GM21381 (cell line): ENCODE results near the gene NACC1.

Experiments used
- ATAC-seq: cut with Tn5 transposase; IDR thresholded peaks from one replicate; pipeline ENCODE4 v1.9.1; 2021; ENCODE audit warnings: mild to moderate bottlenecking, moderate library complexity; ENCODE audit not compliant: unreplicated experiment

NACC1 gene

GRCh38 chr19:13099073-13099999 is 18.7 kb upstream of the NACC1 start:
- ATAC-seq: no peak

GRCh38 chr19:13100031-13100588 is 18.0 kb upstream of the NACC1 start:
- peak; percentile 29 for ATAC-seq

- no peak for ATAC-seq
These were observed 17.0 kb upstream of the NACC1 start for GRCh38 chr19:13100841-13101589.

- ATAC-seq: no peak
These were observed 16.3 kb upstream of the NACC1 start for GRCh38 chr19:13101590-13102415.

GRCh38 chr19:13102416-13102665 is 15.7 kb upstream of the NACC1 start:
- ATAC-seq: no peak

GRCh38 chr19:13102666-13103580 is 15.1 kb upstream of the NACC1 start, which contains the start of gene LYL1:
Gene LYL1, minus strand, starts transcription at chr19:13102858. Its CDS starts 1,687 bp downstream, at chr19:13101171.
- ATAC-seq: no peak

GRCh38 chr19:13103581-13104359 is 14.3 kb upstream of the NACC1 start:
- ATAC-seq: no peak

GRCh38 chr19:13104360-13104847 is 13.7 kb upstream of the NACC1 start:
- ATAC-seq: peak; percentile 26

GRCh38 chr19:13104848-13105711 is 13.0 kb upstream of the NACC1 start:
- no peak for ATAC-seq

GRCh38 chr19:13109361-13110098 is 8.5 kb upstream of the NACC1 start:
- no peak for ATAC-seq

GRCh38 chr19:13110099-13110610 is 7.9 kb upstream of the NACC1 start:
- no peak for ATAC-seq

- no peak for ATAC-seq
These were observed 5.5 kb upstream of the NACC1 start for GRCh38 chr19:13112555-13112954.

- no peak for ATAC-seq
These were observed 2.2 kb upstream of the NACC1 start for GRCh38 chr19:13115936-13116281.

- ATAC-seq: peak; percentile 49
These were observed 1.5 kb upstream of the NACC1 start, which contains the start of gene TRMT1 for GRCh38 chr19:13116282-13117175. Gene TRMT1, minus strand, starts transcription at chr19:13116740. Its CDS starts 341 bp downstream, at chr19:13116399.

GRCh38 chr19:13117176-13117771 is 790 bp upstream of the NACC1 start:
- ATAC-seq: no peak
